Liver (tissue), 9 donors: ENCODE data around the gene MYO3B. TPM values are rescaled to one million over a fixed set of nuclear protein-coding genes. Genes with fewer than 3 reads are reported as not detected.

Source experiments
- DNase-seq: peaks from one replicate; pipeline ENCODE4 v3.0.0-alpha.2; 2017; ENCODE audit warnings: low spot score
- H3K27ac ChIP-seq, 2 donors: one replicate each; pipeline ENCODE4 v1.7.0; 2013; ENCODE audit warnings: inconsistent platforms in 2 of 2, low read length in 2 of 2, control low read depth in 1 of 2, low read depth in 1 of 2, mild to moderate bottlenecking in 1 of 2
- H3K27me3 ChIP-seq, 4 donors: one replicate each; pipeline versions ENCODE4 v1.6.1 to v1.7.0; 2013; ENCODE audit warnings: low read length in 3 of 4, inconsistent platforms in 1 of 4, mild to moderate bottlenecking in 1 of 4, moderate library complexity in 1 of 4; ENCODE audit not compliant: control insufficient read depth in 4 of 4, insufficient read depth in 4 of 4
- H3K36me3 ChIP-seq, 4 donors: one replicate each; pipeline versions ENCODE4 v1.6.1 to v1.7.0; 2013; ENCODE audit warnings: low read length in 3 of 4, mild to moderate bottlenecking in 3 of 4, low read depth in 1 of 4, moderate library complexity in 1 of 4; ENCODE audit not compliant: control insufficient read depth in 4 of 4, insufficient read depth in 3 of 4
- H3K4me1 ChIP-seq, 4 donors: one replicate each; pipeline versions ENCODE4 v1.6.1 to v1.7.0; 2013; ENCODE audit warnings: low read length in 3 of 4, mild to moderate bottlenecking in 3 of 4, moderate library complexity in 1 of 4; ENCODE audit not compliant: control insufficient read depth in 4 of 4, insufficient read depth in 4 of 4
- H3K4me3 ChIP-seq, 3 donors: one replicate each; pipeline versions ENCODE4 v1.6.1 to v1.7.0; 2013; ENCODE audit warnings: low read length in 3 of 3, control low read depth in 1 of 3, low read depth in 1 of 3, mild to moderate bottlenecking in 1 of 3
- H3K9ac ChIP-seq, 2 donors: one replicate each; pipeline ENCODE4 v1.7.0; 2013; ENCODE audit warnings: low read length in 2 of 2, mild to moderate bottlenecking in 2 of 2, moderate library complexity in 2 of 2, control low read depth in 1 of 2, low read depth in 1 of 2
- H3K9me3 ChIP-seq, 4 donors: one replicate each; pipeline versions ENCODE4 v1.6.1 to v1.7.0; 2013; ENCODE audit warnings: low read length in 3 of 4; ENCODE audit not compliant: control insufficient read depth in 4 of 4
- ATF3 ChIP-seq: IDR thresholded peaks from 2 replicates; pipeline ENCODE4 v1.6.1; 2016; ENCODE audit warnings: antibody characterized with exemption
- CTCF ChIP-seq: fragments of 150-350 bp; IDR thresholded peaks from 2 replicates; pipeline ENCODE4 v1.5.1; 2017; ENCODE audit warnings: improper control_type of control experiment, low read depth, low read length; ENCODE audit not compliant: missing input control
- EGR1 ChIP-seq, 2 donors: IDR thresholded peaks; 2 replicates each; pipeline ENCODE4 v1.6.1; 2016 to 2018; ENCODE audit warnings: antibody characterized with exemption in 2 of 2, low read depth in 2 of 2
- FOXA2 ChIP-seq: IDR thresholded peaks from 2 replicates; pipeline ENCODE4 v1.6.1; 2016; ENCODE audit warnings: antibody characterized with exemption
- GABPA ChIP-seq, 2 donors: IDR thresholded peaks in 1 of 2; conservative IDR thresholded peaks in 1 of 2; 2 replicates each; pipeline ENCODE4 v1.6.1; 2016; ENCODE audit warnings: antibody characterized with exemption in 2 of 2, mild to moderate bottlenecking in 1 of 2, moderate library complexity in 1 of 2
- HNF4A ChIP-seq, 2 donors: conservative IDR thresholded peaks; 2 replicates each; pipeline ENCODE4 v1.6.1; 2016; ENCODE audit warnings: antibody characterized with exemption in 2 of 2, mild to moderate bottlenecking in 2 of 2
- HNF4G ChIP-seq: IDR thresholded peaks from 2 replicates; pipeline ENCODE4 v1.6.1; 2016; ENCODE audit warnings: antibody characterized with exemption
- JUND ChIP-seq, 2 donors: IDR thresholded peaks; 2 replicates each; pipeline ENCODE4 v1.6.1; 2016; ENCODE audit warnings: antibody characterized with exemption in 2 of 2
- MAX ChIP-seq: IDR thresholded peaks from 2 replicates; pipeline ENCODE4 v1.6.1; 2016; ENCODE audit warnings: antibody characterized with exemption
- NR2F2 ChIP-seq: IDR thresholded peaks from 2 replicates; pipeline ENCODE4 v1.6.1; 2016; ENCODE audit warnings: antibody characterized with exemption
- RAD21 ChIP-seq, 2 donors: IDR thresholded peaks; 2 replicates each; pipeline ENCODE4 v1.6.1; 2016; ENCODE audit warnings: antibody characterized with exemption in 2 of 2, mild to moderate bottlenecking in 2 of 2
- RXRA ChIP-seq, 2 donors: IDR thresholded peaks; 2 replicates each; pipeline ENCODE4 v1.6.1; 2017 to 2018; ENCODE audit warnings: antibody characterized with exemption in 2 of 2, mild to moderate bottlenecking in 1 of 2
- SP1 ChIP-seq: IDR thresholded peaks from 2 replicates; pipeline ENCODE4 v1.6.1; 2018; ENCODE audit warnings: antibody characterized with exemption, mild to moderate bottlenecking
- TAF1 ChIP-seq: conservative IDR thresholded peaks from 2 replicates; pipeline ENCODE4 v1.6.1; 2016; ENCODE audit warnings: antibody characterized with exemption, mild to moderate bottlenecking
- YY1 ChIP-seq: IDR thresholded peaks from 2 replicates; pipeline ENCODE4 v1.6.1; 2016; ENCODE audit warnings: antibody characterized with exemption, mild to moderate bottlenecking
- ZBTB33 ChIP-seq: IDR thresholded peaks from 2 replicates; pipeline ENCODE4 v1.6.1; 2016; ENCODE audit warnings: antibody characterized with exemption
- WGBS: extraction: QIAGEN DNeasy Blood & Tissue Kit; methylation state at CpG from one replicate; pipeline ENCODE4 v1.1.7; 2013; 5-methylcytosine and 5-hydroxymethylcytosine counted together
- polyA plus RNA-seq, 2 donors: library from polyadenylated mRNA; stranded (reverse) in 1 of 2; unstranded in 1 of 2; fragments of 200-250 nt in 1 of 2; fragments of >200 nt in 1 of 2; fragmentation: Nextera tagmentation in 1 of 2; extraction: Ambion mirVana in 1 of 2; gene quantifications; one replicate each; pipeline versions ENCODE4 v1.2.1 to v1.2.3, GENCODE V29; 2013 to 2015
- total RNA-seq, 2 donors: library from RNA; depleted of rRNA; stranded (reverse); fragments of >200 nt; gene quantifications; one replicate each; pipeline ENCODE4 v1.2.3, GENCODE V29; 2014
- donor health status: healthy.
- donor health status: healthy.
- donor health status: healthy.
- donor health status: healthy.
- donor health status: healthy.

MYO3B gene
- total and polyA plus RNA-seq, 4 donors = under 0.01 to 0.05 TPM; not detected in 2

- TF ChIP-seq ATF3 (no peak), EGR1 (IDR thresholded peaks at IDR 0.05; ENCODE audit: low read depth in 2 of 2) (no peak), TAF1 (no peak), HNF4A (conservative IDR thresholded peaks at IDR 0.05) (no peak), CTCF (no peak), JUND (IDR thresholded peaks at IDR 0.05) (no peak), RAD21 (IDR thresholded peaks at IDR 0.05) (no peak), SP1 (no peak), RXRA (IDR thresholded peaks at IDR 0.05) (no peak)
Measured at GRCh38 chr2:170563401-170563800, 385.5 kb downstream of the MYO3B start (continued).

GRCh38 chr2:170566138-170566537 is 388.2 kb downstream of the MYO3B start:
- no peak overlapping the region for H3K9ac ChIP-seq
- H3K4me3 ChIP-seq = no peak overlapping the region
- H3K36me3 ChIP-seq = no peaks in the 10 kb centered on the region
- WGBS = 86% methylated on average over 1 of the region's 1 CpG
- TF ChIP-seq HNF4A (conservative IDR thresholded peaks at IDR 0.05) = no peak
- no peak for TF ChIP-seq MAX
- no peak for TF ChIP-seq TAF1
- TF ChIP-seq ATF3 = no peak
- TF ChIP-seq GABPA (IDR thresholded peaks at IDR 0.05 in 1 of 2, conservative IDR thresholded peaks at IDR 0.05 in 1 of 2) = no peak
- no peak for TF ChIP-seq NR2F2
- no peak for TF ChIP-seq CTCF
- TF ChIP-seq FOXA2 = no peak
- TF ChIP-seq YY1 = no peak
- TF ChIP-seq SP1 = no peak
- no peak for TF ChIP-seq RAD21 (IDR thresholded peaks at IDR 0.05)
- no peak for TF ChIP-seq ZBTB33
- TF ChIP-seq HNF4G = no peak
- H3K4me1 ChIP-seq = no peaks in the 10 kb centered on the region
- no peak for DNase-seq
- H3K27ac ChIP-seq = no peak overlapping the region
- H3K9me3 ChIP-seq = no peaks in the 10 kb centered on the region
- no peaks in the 10 kb centered on the region for H3K27me3 ChIP-seq
